Suprapubic skin (tissue), 4 donors: ENCODE measurements around the gene ATF1.

Experiments
- CTCF ChIP-seq, 2 donors: fragments of 200-600 bp in 1 of 2; fragments of 450-650 bp in 1 of 2; sonication (generic) in 1 of 2; IDR thresholded peaks; one replicate each; pipeline ENCODE4 v1.5.1; 2016 to 2019; ENCODE audit warnings: antibody characterized with exemption in 2 of 2, mild to moderate bottlenecking in 1 of 2, moderate library complexity in 1 of 2
- EP300 ChIP-seq: sonication (generic); formaldehyde crosslinking; IDR thresholded peaks from one replicate; pipeline ENCODE4 v1.6.1; 2017; ENCODE audit warnings: antibody characterized with exemption
- POLR2AphosphoS5 ChIP-seq, 3 donors: sonication (generic); formaldehyde crosslinking; IDR thresholded peaks; one replicate each; pipeline ENCODE4 v1.6.1; 2017; ENCODE audit warnings: antibody characterized with exemption in 3 of 3

GRCh38 chr12:50728841-50729240, 35.1 kb upstream of the ATF1 start:
- TF ChIP-seq CTCF (IDR thresholded peaks at IDR 0.05) (no peak), EP300 (no peak), POLR2AphosphoS5 (IDR thresholded peaks at IDR 0.05) (no peak)
